ENCODE measurements around the gene SENP6. TPM values are rescaled to one million over a fixed set of nuclear protein-coding genes. Genes with fewer than 3 reads are reported as not detected.

The SENP6 gene
- total and polyA plus RNA-seq, 9 of the 15 experiments (the other 6 are each of a cell fraction or from before 2014, with no cell fraction given), result 11.1 to 79.4 (median 46.8) TPM

DNA sequence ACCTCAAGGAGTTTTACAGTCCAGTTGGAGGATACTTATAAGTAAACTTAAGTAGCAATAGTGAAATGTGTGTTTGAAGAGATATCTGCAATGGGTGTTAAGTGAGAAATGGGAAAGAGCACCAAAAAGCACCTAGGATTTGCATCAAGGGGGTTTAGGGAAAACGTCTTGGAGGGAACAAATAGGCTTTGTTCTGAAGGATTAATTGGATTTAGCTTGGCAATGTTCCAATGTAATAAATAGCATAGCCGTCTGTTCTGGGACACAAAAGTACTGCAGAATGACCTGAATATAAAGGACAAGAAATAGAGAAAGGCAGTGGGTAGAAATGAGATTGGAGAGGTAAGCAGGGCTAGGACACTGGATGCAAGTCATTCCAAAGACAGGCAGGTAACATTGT lies 144.5 kb downstream of the SENP6 start:
- H3K9ac ChIP-seq (ENCODE audit: insufficient read depth in 1 of 2, low read depth in 2 of 2, low read length in 2 of 2), result no peak overlapping the region
- CTCF ChIA-PET (ENCODE audit: low intra/inter-chr PET ratio), result no interaction called here
- DNase-seq (ENCODE audit: extremely low read depth in 1 of 4, low spot score in 3 of 4), result no peak
- H3K4me3 ChIP-seq, result no peak overlapping the region
- FAIRE-seq, result no peak
- no peak overlapping the region for H3K27ac ChIP-seq (ENCODE audit: extremely low read depth, low read depth, low read length)
- no peak overlapping the region for H2AFZ ChIP-seq (ENCODE audit: low read depth, low read length)
- peaks cover 0 to 14% of the 10 kb centered on the region in 2 experiments; a peak in 2 of 5 replicates for H3K4me1 ChIP-seq (replicated peaks in 1 of 2; ENCODE audit: control insufficient read depth in 2 of 2, insufficient read depth in 2 of 2, low read length in 2 of 2)
- no peaks in the 10 kb centered on the region for H3K9me1 ChIP-seq (ENCODE audit: control insufficient read depth, insufficient read depth, low read length)
- no peaks in the 10 kb centered on the region for H3K79me2 ChIP-seq (ENCODE audit: control insufficient read depth, insufficient read depth, low read length)
- no peak for TF ChIP-seq KLF13 (tag; IDR thresholded peaks at IDR 0.05; ENCODE audit: borderline replicate concordance, low read depth)
- TF ChIP-seq NFIC (IDR thresholded peaks at IDR 0.05), result peak; percentile 31
- in situ Hi-C loops (cut with MboI) (no loop called here), intact Hi-C loops (cut with micrococcal nuclease) (no loop called here)
- no peak overlapping the region for H3K4me2 ChIP-seq (ENCODE audit: insufficient read depth, low read length)
- H3K9me3 ChIP-seq (replicated peaks; ENCODE audit: control insufficient read depth, insufficient read depth, low read depth, low read length), result no peaks in the 10 kb centered on the region
- no peaks in the 10 kb centered on the region for H3K36me3 ChIP-seq (ENCODE audit: control insufficient read depth, insufficient read depth, low read length)
- WGBS (ENCODE audit: insufficient coverage, low coverage, missing lambda C conversion rate), result 0% methylated on average over 2 of the region's 2 CpGs
- POLR2A ChIA-PET, result no interaction called here
- no peaks in the 10 kb centered on the region for H4K20me1 ChIP-seq (replicated peaks; ENCODE audit: control insufficient read depth, insufficient read depth, low read length)
- BruUV-seq (replicated peaks), result no TSS peak
- peaks cover 7 to 29% of the 10 kb centered on the region in 2 experiments; a peak in 4 of 5 replicates for H3K27me3 ChIP-seq (ENCODE audit: control insufficient read depth in 2 of 2, insufficient read depth in 2 of 2, low read length in 2 of 2)
- ATAC-seq, result no peak

DNA sequence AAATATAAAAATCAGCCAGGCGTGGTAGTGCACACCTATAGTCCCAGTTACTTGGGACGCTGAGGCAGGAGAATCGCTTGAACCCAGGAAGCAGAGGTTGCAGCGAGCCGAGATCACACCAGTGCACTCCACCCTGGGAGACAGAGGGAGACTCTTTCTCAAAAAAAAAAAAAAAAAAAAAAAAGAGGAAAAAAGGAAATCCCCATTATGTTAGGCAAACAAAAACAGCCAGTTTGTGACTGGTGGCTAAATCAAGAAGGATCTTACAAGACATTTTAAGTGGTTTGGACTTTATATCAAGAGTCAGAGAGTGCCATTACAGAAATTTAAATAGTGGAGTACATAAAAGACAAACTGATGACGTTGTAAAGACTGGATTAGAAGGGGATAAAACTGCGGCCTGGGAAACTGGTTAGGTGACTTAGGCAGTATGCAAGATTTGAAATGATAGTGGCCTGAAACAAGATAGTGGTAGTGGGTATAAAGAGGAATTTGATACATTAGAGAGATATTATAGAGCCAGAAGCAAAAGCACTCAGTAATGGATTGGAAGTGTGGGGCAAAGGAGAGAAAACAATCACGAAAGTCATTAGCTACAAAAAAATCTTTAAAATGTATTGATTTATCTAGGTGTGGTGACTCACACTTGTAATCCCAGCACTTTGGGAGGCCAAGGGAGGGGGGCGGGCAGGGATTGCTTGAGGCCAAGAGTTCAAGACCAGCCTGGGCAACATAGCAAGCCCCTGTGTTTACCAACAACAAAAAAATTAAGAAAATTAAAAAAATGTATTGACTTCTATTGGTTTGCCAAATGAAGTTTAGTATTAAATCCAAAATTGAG lies 145.7 kb downstream of the SENP6 start:
- no peaks in the 10 kb centered on the region for H3K9me3 ChIP-seq (replicated peaks; ENCODE audit: control insufficient read depth, insufficient read depth, low read depth, low read length)
- ChIA-PET POLR2A (no interaction called here), CTCF (ENCODE audit: low intra/inter-chr PET ratio) (no interaction called here)
- no peaks in the 10 kb centered on the region for H4K20me1 ChIP-seq (replicated peaks; ENCODE audit: control insufficient read depth, insufficient read depth, low read length)
- H3K79me2 ChIP-seq (ENCODE audit: control insufficient read depth, insufficient read depth, low read length), result no peaks in the 10 kb centered on the region
- peaks cover 0 to 14% of the 10 kb centered on the region in 2 experiments; a peak in 2 of 5 replicates for H3K4me1 ChIP-seq (replicated peaks in 1 of 2; ENCODE audit: control insufficient read depth in 2 of 2, insufficient read depth in 2 of 2, low read length in 2 of 2)
- no peak for ATAC-seq
- no peak overlapping the region for H2AFZ ChIP-seq (ENCODE audit: low read depth, low read length)
- H3K27me3 ChIP-seq (ENCODE audit: control insufficient read depth in 2 of 2, insufficient read depth in 2 of 2, low read length in 2 of 2), result peaks cover 7 to 26% of the 10 kb centered on the region in 2 experiments; a peak in 4 of 5 replicates
- intact Hi-C loops (cut with micrococcal nuclease) (no loop called here), in situ Hi-C loops (cut with MboI) (no loop called here)
- 36% methylated on average over 9 of the region's 9 CpGs for WGBS (ENCODE audit: insufficient coverage, low coverage, missing lambda C conversion rate)
- BruUV-seq (replicated peaks), result no TSS peak
- no peak for DNase-seq (ENCODE audit: extremely low read depth in 1 of 4, low spot score in 3 of 4)
- H3K9ac ChIP-seq (ENCODE audit: insufficient read depth in 1 of 2, low read depth in 2 of 2, low read length in 2 of 2), result no peak overlapping the region
- H3K4me2 ChIP-seq (ENCODE audit: insufficient read depth, low read length), result no peak overlapping the region
- H3K4me3 ChIP-seq, result no peak overlapping the region
- H3K9me1 ChIP-seq (ENCODE audit: control insufficient read depth, insufficient read depth, low read length), result no peaks in the 10 kb centered on the region
- no peak for FAIRE-seq
- no peaks in the 10 kb centered on the region for H3K36me3 ChIP-seq (ENCODE audit: control insufficient read depth, insufficient read depth, low read length)
- no peak overlapping the region for H3K27ac ChIP-seq (ENCODE audit: extremely low read depth, low read depth, low read length)
- TF ChIP-seq ZNF436 (CRISPR knock-in tag; IDR thresholded peaks at IDR 0.05), result no peak
- TF ChIP-seq FOSL1 (tag; conservative IDR thresholded peaks at IDR 0.05), result 0 out of 2 replicates have a peak, but pooled peaks have one; percentile 5
- TF ChIP-seq STAT5A (IDR thresholded peaks at IDR 0.05; ENCODE audit: borderline replicate concordance, low read length), result no peak
- TF ChIP-seq XRCC4 (IDR thresholded peaks at IDR 0.05; ENCODE audit: extremely low read depth, insufficient read depth, insufficient read length), result no peak
- TF ChIP-seq KDM1A (IDR thresholded peaks at IDR 0.05), result peak; percentile 41 to 57; a peak in 2 of 4 replicates
- TF ChIP-seq ZNF354B (CRISPR knock-in tag; IDR thresholded peaks at IDR 0.05), result no peak
- TF ChIP-seq, protein P1, sequence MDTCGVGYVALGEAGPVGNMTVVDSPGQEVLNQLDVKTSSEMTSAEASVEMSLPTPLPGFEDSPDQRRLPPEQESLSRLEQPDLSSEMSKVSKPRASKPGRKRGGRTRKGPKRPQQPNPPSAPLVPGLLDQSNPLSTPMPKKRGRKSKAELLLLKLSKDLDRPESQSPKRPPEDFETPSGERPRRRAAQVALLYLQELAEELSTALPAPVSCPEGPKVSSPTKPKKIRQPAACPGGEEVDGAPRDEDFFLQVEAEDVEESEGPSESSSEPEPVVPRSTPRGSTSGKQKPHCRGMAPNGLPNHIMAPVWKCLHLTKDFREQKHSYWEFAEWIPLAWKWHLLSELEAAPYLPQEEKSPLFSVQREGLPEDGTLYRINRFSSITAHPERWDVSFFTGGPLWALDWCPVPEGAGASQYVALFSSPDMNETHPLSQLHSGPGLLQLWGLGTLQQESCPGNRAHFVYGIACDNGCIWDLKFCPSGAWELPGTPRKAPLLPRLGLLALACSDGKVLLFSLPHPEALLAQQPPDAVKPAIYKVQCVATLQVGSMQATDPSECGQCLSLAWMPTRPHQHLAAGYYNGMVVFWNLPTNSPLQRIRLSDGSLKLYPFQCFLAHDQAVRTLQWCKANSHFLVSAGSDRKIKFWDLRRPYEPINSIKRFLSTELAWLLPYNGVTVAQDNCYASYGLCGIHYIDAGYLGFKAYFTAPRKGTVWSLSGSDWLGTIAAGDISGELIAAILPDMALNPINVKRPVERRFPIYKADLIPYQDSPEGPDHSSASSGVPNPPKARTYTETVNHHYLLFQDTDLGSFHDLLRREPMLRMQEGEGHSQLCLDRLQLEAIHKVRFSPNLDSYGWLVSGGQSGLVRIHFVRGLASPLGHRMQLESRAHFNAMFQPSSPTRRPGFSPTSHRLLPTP (IDR thresholded peaks at IDR 0.05; ENCODE audit: borderline replicate concordance, extremely low read depth, insufficient read length), result no peak
- no peak for TF ChIP-seq SMAD2 (IDR thresholded peaks at IDR 0.05; ENCODE audit: low read depth, low read length)

Measured in K562 (cell line).